GM11168 (cell line): ENCODE results near the gene FRMPD1.

Experiments
- in situ Hi-C: fragments of 300-500 bp; cut with MboI; formaldehyde crosslinking; loops from one replicate; pipeline ENCODE4 v1.12.0; 2022; ENCODE audit warnings: low sequenced_read_pairs; ENCODE audit not compliant: unreplicated experiment

FRMPD1 gene

DNA sequence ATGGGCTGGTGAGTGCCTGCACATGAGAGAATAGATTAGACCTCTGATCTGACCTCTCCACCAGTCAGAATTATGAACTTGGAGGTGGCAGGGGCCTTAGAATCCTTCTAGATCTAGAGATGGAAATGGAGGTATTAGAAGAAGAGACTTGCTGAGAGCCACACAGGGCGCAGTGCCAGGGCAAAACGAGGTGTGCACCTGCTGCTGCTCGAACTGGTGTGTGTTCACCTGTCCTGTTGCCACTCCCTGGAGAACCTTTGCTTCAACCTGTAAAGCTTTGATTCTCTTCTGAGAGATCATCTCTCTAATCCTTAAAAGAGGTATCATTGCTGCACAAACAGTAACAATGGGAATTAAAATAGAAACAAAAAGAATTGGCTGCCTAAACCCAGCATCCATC is 24.9 kb downstream of the FRMPD1 start:
- in situ Hi-C loops, result no loop called here

GRCh38 chr9:37676411-37676830 is 25.7 kb downstream of the FRMPD1 start:
- in situ Hi-C loops, result no loop called here

DNA sequence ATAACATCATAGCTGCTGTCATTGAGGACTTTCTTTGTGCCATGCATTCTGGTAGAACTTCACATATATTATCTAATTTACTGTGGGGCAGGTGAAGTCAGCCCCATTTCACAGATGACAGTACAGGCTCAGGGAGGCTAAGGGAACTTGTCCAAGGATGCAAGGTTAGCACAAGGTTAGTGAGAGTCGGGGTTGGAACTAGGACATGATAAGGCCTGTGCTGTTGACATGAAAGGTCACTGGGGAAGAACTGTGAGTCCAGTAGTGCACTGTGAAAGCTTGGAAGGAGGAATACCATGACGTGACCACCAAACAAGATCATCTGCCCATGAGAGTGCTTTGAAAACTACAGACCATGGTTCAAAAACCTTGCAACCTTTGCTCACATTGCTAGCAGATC is 26.7 kb downstream of the FRMPD1 start:
- in situ Hi-C loops, result no loop called here

DNA sequence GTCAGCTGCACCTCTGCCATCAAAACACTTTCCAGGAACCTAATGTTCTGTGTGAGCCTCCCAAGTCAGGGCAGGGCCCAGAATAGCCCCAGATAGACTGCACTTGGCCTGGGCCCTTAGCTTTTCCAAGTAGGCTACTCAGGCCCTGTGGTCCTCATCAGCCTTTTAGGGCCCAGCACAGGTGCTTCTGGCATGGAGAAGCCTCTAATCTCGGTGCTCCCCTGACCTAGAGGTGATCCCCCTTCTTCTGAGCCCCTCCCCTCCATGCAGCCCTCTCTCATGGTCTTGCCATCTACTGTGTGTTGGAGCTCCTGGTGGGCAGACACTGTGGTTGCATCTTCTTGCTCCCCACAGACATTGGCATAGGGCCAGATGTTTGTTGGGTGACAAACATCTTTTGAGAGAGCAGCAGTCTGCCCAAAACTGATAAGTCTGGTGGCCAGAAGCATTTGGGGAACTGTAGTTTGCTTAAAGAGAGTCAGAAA is 28.1 kb downstream of the FRMPD1 start:
- in situ Hi-C loops, result no loop called here

DNA sequence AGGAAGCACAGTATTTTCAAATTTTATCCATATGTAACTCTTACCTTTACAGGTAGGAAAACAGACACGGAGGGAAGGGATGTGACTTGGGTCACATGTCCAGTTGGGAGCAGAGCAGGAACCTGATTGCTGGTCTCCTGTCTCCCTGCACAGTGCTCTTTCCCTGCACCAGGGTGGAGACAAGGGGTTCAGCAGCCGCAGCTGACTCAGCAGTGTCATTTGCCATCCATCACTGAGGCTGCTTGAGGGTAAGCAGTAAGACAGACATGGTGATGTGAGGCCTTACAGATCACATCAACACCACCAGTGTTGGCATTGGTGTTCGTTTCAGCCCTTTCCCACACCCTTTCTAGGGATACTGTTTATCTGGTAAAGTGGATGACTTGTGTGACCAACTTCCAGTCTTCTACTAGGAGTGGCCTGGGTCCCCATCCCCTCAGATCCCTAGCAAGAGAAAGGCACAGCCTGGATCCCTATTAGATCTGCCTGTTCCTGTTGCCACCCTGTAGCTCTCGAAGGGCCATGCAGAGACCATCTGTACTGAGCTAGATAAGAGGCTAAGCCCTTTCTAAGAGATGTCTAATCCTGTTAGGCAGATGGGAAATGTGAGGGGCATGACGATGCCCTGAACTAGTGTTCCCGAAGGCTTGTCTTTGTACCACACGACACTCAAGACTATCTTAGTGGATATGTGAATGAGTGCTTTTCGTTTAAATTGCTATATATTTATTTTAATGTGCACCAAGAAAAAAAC is 29.1 kb downstream of the FRMPD1 start:
- in situ Hi-C loops, result no loop called here

DNA sequence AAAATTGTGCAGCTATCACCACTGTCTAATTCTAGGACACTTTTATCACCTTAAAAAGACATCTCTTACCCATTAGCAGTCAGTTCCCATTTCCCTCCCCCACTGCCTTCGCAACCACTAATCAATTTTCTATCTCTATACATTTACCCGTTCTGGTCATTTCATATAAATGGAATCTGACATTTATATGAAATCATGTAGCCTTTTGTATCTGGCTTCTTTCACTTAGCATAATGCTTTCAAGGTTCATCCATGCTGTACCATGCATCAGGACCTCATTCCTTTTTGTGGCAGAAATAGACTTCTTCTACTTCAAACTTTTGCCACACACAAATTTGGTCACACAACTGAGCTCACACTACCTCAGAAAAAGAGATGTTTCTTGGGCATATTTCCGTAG is 32.2 kb downstream of the FRMPD1 start:
- in situ Hi-C loops, result no loop called here

GRCh38 chr9:37683531-37684371 is 33.0 kb downstream of the FRMPD1 start:
- in situ Hi-C loops, result no loop called here

DNA sequence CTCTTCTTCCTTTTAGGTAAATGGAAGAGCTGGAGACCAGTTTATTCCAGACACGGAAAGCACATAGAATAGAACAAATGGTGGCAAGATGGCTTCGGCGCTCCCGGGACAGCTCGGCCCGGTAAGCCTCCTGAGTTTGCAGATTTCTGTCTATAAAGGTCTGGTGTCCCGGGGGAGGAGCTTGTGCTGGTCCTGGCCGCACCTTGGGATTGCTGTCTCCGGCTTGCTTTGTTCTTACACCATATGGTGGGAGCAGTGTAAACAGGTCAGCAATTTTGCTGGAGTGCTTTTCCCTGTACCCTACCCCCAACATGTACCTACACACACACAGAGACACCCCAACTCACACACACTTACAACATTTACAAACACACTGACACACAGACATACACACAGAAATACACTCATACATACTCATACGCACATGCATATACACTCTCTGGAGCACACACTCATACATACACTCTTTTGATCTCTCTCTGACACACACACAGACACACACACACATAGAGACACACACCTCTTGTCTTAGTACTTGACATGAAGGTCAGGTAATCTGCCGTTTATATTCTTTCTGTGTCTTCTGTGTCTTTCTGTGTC is 42.0 kb downstream of the FRMPD1 start:
- in situ Hi-C loops, result no loop called here

DNA sequence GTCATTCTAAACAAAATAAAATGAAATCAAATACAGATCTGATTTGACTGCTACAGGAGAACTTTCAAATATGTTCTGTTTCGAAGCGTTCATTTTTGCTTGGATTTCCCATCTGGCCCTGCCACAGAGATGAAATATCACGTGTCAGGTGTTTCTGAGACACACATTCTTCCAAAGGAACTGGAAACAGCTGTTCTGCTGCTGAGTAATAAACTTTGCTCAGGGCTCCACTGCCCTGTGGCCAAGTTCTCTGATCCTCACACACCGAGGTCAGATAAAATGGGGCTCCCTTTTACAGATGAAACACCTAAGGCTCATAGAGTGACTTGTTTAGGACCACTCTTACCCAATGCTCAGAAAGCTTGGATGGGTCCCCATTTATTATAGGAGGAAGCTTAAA is 42.5 kb downstream of the FRMPD1 start:
- in situ Hi-C loops, result no loop called here

DNA sequence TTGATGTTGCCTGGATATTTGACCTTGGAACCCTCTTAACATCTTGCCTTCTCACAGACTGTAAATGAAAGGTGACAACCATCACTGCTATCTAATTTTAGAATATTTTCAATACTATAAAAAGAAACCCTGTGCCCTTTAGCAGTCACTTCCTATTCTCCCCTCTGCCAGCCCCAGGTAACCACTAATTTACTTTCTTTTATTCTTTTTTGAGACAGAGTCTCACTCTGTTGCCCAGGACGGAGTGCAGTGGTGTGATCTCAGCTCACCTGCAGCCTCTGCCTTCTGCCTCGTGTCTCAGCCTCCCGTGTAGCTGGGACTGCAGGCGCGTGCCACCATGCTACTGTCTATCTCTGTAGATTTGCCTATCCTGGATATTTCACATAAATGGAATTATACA is 43.6 kb downstream of the FRMPD1 start:
- in situ Hi-C loops, result no loop called here

DNA sequence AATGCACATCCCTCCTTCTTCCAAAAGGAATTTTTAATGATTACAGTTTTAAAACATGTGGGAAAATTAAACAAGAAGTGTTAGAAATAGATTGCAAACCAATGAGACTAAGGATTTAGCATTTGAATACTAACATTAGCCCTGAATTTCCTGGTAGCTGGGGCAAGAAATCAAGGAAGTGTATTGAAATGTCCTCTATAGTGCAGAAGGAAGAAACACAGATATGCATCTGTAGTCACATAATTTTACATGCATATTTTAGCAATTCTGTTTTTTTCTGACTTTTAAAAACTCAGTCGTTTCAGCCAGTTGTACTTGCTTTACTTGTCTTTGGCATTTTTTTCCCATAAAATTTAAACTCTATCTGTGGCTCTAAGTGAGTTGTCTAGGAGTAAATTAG is 45.8 kb downstream of the FRMPD1 start:
- in situ Hi-C loops, result no loop called here

- in situ Hi-C loops, result no loop called here
Observed at GRCh38 chr9:37700131-37700530, 49.4 kb downstream of the FRMPD1 start.

GRCh38 chr9:37700900-37701299 is 50.1 kb downstream of the FRMPD1 start:
- in situ Hi-C loops, result no loop called here

GRCh38 chr9:37705787-37706186 is 55.0 kb downstream of the FRMPD1 start:
- in situ Hi-C loops, result no loop called here

- in situ Hi-C loops, result no loop called here
Observed at GRCh38 chr9:37706290-37706689, 55.5 kb downstream of the FRMPD1 start.

DNA sequence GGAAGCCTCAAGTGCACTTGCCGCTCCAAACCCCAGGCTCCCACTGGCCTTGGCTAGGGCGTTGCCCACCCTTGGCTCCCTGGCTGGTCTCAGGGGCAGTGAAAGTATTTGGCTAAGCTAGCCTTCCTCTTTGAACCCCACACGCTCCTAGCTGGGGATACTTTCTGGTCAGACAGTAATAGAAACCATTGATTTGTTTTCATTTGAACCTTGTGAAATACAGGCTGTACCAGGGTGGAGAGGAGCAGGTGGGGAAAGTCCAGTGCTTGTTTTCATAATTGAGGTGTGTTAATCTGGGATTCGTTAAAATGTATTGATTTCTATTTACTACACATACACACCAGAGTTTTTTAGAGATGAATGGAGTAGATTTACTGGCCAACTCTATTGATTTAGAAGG is 57.0 kb downstream of the FRMPD1 start:
- in situ Hi-C loops, result no loop called here

- in situ Hi-C loops, result no loop called here
Observed at GRCh38 chr9:37710046-37710445, 59.3 kb downstream of the FRMPD1 start.

DNA sequence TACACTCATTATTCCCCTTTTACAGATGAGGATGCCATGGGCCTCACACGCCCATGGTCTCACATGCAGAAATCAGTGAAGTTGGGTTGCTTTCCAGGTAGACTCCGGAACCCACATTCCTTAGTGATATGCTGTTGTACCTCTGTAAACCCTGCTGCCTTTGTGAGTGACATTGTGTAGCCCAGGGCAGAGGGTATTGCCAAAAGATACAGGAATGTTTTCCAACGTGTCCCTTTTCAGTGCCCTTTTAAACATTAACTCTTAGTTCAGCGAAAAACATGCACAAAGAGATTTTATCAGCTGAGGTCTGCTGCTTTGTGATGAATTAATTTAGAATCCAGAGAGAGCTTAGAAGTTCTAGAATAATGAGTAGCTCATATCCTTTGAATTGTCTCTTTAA is 64.5 kb downstream of the FRMPD1 start:
- in situ Hi-C loops, result no loop called here

DNA sequence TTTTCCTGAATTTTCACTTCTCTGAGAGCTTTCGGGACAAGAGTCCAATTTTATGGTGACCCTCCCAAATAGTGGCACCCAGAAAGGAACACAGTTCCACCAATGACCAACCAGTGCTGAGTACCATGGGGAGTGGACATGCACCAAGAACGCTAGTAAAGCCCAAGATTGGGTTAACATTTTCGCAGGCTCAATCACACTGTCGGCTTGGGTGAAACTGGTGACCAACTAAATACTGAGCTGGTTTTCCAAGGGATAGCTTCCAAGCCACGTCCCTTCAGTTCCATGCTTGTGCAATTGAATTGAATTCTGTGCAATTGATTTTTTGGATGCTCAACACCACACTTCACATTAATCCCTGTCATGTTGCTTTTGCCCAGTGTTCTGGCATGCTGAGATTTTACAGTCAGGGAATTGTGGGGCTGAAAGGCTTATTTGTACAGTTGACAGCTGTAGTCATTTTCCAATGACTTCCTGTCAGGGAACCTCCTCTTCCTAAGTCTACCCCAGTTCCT is 65.3 kb downstream of the FRMPD1 start:
- in situ Hi-C loops, result no loop called here

DNA sequence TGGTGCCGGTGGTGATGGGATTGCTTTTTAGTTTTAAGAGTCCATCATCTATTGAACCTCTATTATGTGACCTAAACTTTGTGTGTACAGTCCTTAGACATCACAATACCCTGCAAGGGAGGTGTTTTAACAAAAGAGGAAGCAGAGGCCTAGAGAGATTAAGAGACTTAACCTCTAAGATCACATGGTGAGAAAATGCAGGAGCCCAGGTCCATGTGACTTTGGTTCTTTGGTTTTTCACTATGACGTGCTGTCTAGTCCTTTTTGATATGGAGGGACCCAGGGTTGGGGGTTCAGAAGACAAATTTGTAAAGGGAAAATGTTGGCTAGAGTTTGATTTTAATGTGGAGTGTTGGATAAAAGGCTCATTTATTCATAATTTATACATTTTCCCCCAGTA is 68.8 kb downstream of the FRMPD1 start:
- in situ Hi-C loops, result no loop called here

DNA sequence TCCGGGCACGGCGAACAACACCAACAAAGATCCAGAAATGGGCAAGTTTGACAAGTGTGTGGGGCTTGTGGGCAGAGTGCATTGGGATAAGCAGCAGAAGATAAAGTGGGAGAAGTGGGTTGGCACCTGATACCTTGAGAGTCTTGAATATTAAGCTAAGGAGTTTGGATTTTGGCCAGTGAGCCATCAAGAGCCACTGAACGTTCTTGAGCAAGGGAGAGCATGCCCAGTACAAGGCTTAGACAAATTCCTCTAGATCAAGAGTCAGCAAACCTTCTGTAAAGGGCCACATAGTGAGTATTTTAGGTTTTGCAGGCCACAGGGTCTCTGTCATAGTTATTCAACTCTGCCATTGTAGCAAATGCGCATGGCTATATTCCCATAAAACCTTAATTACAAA is 76.3 kb downstream of the FRMPD1 start:
- in situ Hi-C loops, result no loop called here
